Stomach (tissue), 9 donors: Measurements from ENCODE around the gene EPC2. TPM values are rescaled to one million over a fixed set of nuclear protein-coding genes. Genes with fewer than 3 reads are reported as not detected.
A peak's percentile ranks its signal among the peaks of the same experiment; 100 is the strongest.

Experiments
- DNase-seq, 2 donors: peaks; one replicate each; pipeline versions ENCODE4 v3.0.0 to v3.0.0-alpha.2; 2013 to 2019
- H3K27ac ChIP-seq, 5 donors: fragments of 200-600 bp in 4 of 5; sonication (generic) in 4 of 5; one replicate each; pipeline ENCODE4 v1.5.1; 2013 to 2019; ENCODE audit warnings: mild to moderate bottlenecking in 1 of 5, moderate library complexity in 1 of 5
- H3K27me3 ChIP-seq, 3 donors: fragments of 200-600 bp; sonication (generic); one replicate each; pipeline ENCODE4 v1.5.1; 2017 to 2019; ENCODE audit warnings: mixed run types in 1 of 3
- H3K36me3 ChIP-seq, 4 donors: fragments of 200-600 bp; sonication (generic); 1 replicate in 3 of 4; 2 replicates in 1 of 4; pipeline ENCODE4 v1.5.1; 2016 to 2019
- H3K4me1 ChIP-seq, 4 donors: fragments of 200-600 bp; sonication (generic); one replicate each; pipeline ENCODE4 v1.5.1; 2016 to 2019
- H3K4me3 ChIP-seq, 4 donors: fragments of 200-600 bp; sonication (generic) in 3 of 4; one replicate each; pipeline ENCODE4 v1.5.1; 2016 to 2019; ENCODE audit warnings: mild to moderate bottlenecking in 1 of 4
- H3K9me3 ChIP-seq, 4 donors: fragments of 200-600 bp; sonication (generic); one replicate each; pipeline ENCODE4 v1.5.1; 2016 to 2019
- CTCF ChIP-seq, 7 experiments: fragments of 450-650 bp in 4 of 7; fragments of 200-600 bp in 3 of 7; sonication (generic) in 3 of 7; IDR thresholded peaks; one replicate each; pipeline ENCODE4 v1.5.1; 2016 to 2019; ENCODE audit warnings: antibody characterized with exemption in 7 of 7, control low read depth in 2 of 7, mild to moderate bottlenecking in 1 of 7
- EP300 ChIP-seq: sonication (generic); formaldehyde crosslinking; IDR thresholded peaks from one replicate; pipeline ENCODE4 v1.6.1; 2017; ENCODE audit warnings: antibody characterized with exemption
- POLR2A ChIP-seq, 4 donors: fragments of 450-650 bp; IDR thresholded peaks; one replicate each; pipeline ENCODE4 v1.6.1; 2016; ENCODE audit warnings: antibody characterized with exemption in 4 of 4, control low read depth in 2 of 4, mild to moderate bottlenecking in 1 of 4, moderate library complexity in 1 of 4
- POLR2AphosphoS5 ChIP-seq, 3 donors: sonication (generic); formaldehyde crosslinking; IDR thresholded peaks; one replicate each; pipeline ENCODE4 v1.6.1; 2016; ENCODE audit warnings: antibody characterized with exemption in 3 of 3
- WGBS, 5 donors: extraction: QIAGEN DNeasy Blood & Tissue Kit in 3 of 5; methylation state at CpG; one replicate each; pipeline versions ENCODE4 v1.1.5 to v1.1.7; 2013 to 2018; 5-methylcytosine and 5-hydroxymethylcytosine counted together
- intact Hi-C: fragments of 100-400 bp; cut with DNase I; formaldehyde crosslinking; loops from one replicate; pipeline ENCODE4 v1.15.1; 2023; ENCODE audit warnings: low total_unique reads
- polyA plus RNA-seq, 3 donors: library from polyadenylated mRNA; stranded (reverse); fragments of 200-250 nt; gene quantifications; one replicate each; pipeline ENCODE4 v1.2.3, GENCODE V29; 2013
- total RNA-seq, 5 donors: library from RNA; depleted of rRNA; stranded (reverse); fragments of >200 nt; gene quantifications; one replicate each; pipeline versions ENCODE4 v1.1.0 to v1.2.3, GENCODE V29; 2014 to 2016
- donor health status: healthy with polysubstance abuse.
- donor health status: Bipolar disorder and iron deficiency.
- donor health status: healthy.

EPC2 gene
- total and polyA plus RNA-seq, 8 donors: 0.87 to 42.2 (median 13.5) TPM

GRCh38 chr2:148721991-148722777 lies 77.6 kb downstream of the EPC2 start:
- DNase-seq: no peak
- Histone ChIP-seq H3K36me3 (no peaks in the 10 kb centered on the region), H3K27ac (no peak overlapping the region), H3K9me3 (peaks cover 0 to 2% (median 0%) of the 10 kb centered on the region in 4 donors), H3K4me1 (peaks cover 16 to 62% (median 32%) of the 10 kb centered on the region in 4 donors), H3K27me3 (no peaks in the 10 kb centered on the region), H3K4me3 (no peak overlapping the region)
- TF ChIP-seq EP300 (no peak), CTCF (IDR thresholded peaks at IDR 0.05) (no peak), POLR2A (IDR thresholded peaks at IDR 0.05) (no peak), POLR2AphosphoS5 (IDR thresholded peaks at IDR 0.05) (no peak)
- intact Hi-C loops: no loop called here
- WGBS, 5 donors: 86 to 95% (median 91%) methylated on average over 5 of the region's 5 CpGs

DNA sequence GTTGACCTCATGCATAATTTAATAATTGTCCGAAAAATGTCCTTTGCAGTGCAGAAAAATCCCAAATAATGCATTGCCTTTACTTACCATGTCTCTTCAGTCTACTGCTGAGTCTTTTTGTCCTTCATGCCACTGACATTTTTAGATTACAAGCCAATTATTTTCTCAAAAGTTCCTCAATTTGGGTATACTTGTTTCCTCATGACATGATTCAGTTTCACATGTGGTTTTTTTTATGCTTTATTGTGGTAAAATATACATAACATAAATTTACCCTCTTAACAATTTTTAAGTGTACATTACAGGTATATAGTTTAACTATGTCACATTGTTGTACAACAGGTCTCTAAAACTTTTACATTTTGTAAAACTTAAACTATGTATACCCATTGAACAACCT lies 81.0 kb downstream of the EPC2 start:
- TF ChIP-seq CTCF (IDR thresholded peaks at IDR 0.05) (no peak), EP300 (no peak), POLR2A (IDR thresholded peaks at IDR 0.05) (no peak), POLR2AphosphoS5 (IDR thresholded peaks at IDR 0.05) (no peak)
- WGBS, 5 donors: 83 to 98% (median 86%) methylated on average over 1 of the region's 1 CpG
- H3K9me3 ChIP-seq: no peaks in the 10 kb centered on the region

GRCh38 chr2:148726228-148726627 lies 81.7 kb downstream of the EPC2 start:
- intact Hi-C loops: no loop called here
- H3K4me1 ChIP-seq: peaks cover 0 to 35% (median 12%) of the 10 kb centered on the region in 4 donors
- no peak overlapping the region for H3K27ac ChIP-seq
- DNase-seq: no peak
- whole genome bisulfite sequencing, 5 donors: 74 to 96% (median 88%) methylated on average over 3 of the region's 3 CpGs
- no peaks in the 10 kb centered on the region for H3K36me3 ChIP-seq
- H3K27me3 ChIP-seq: no peaks in the 10 kb centered on the region
- no peak overlapping the region for H3K4me3 ChIP-seq
- H3K9me3 ChIP-seq: no peaks in the 10 kb centered on the region
- TF ChIP-seq CTCF (IDR thresholded peaks at IDR 0.05) (no peak), POLR2AphosphoS5 (IDR thresholded peaks at IDR 0.05) (no peak), POLR2A (IDR thresholded peaks at IDR 0.05) (no peak), EP300 (no peak)

More for the DNA sequence above, 81.0 kb downstream of the EPC2 start:
- Histone ChIP-seq H3K27me3 (no peaks in the 10 kb centered on the region), H3K4me3 (no peak overlapping the region), H3K36me3 (no peaks in the 10 kb centered on the region), H3K4me1 (peaks cover 4 to 42% (median 18%) of the 10 kb centered on the region in 4 donors), H3K27ac (no peak overlapping the region)
- intact Hi-C loops: no loop called here
- DNase-seq: no peak

GRCh38 chr2:148730085-148730484 lies 85.5 kb downstream of the EPC2 start:
- peak in 1 of 2 donors; percentile 18 for DNase-seq
- no peak for TF ChIP-seq POLR2A (IDR thresholded peaks at IDR 0.05)
- no peak for TF ChIP-seq POLR2AphosphoS5 (IDR thresholded peaks at IDR 0.05)
- TF ChIP-seq CTCF (IDR thresholded peaks at IDR 0.05): no peak
- TF ChIP-seq EP300: no peak

More at GRCh38 chr2:148730085-148730484, 85.5 kb downstream of the EPC2 start:
- H3K27ac ChIP-seq: no peak overlapping the region
- H3K4me3 ChIP-seq: no peak overlapping the region
- intact Hi-C loops: no loop called here
- no peaks in the 10 kb centered on the region for H3K27me3 ChIP-seq
- H3K9me3 ChIP-seq: no peaks in the 10 kb centered on the region
- peaks cover 0 to 13% (median 4%) of the 10 kb centered on the region in 4 donors for H3K4me1 ChIP-seq
- no peaks in the 10 kb centered on the region for H3K36me3 ChIP-seq
